HG02885 (cell line): ENCODE results near the gene CNPY1.

Source experiments
- ATAC-seq: cut with Tn5 transposase; IDR thresholded peaks from one replicate; pipeline ENCODE4 v1.9.1; 2021; ENCODE audit warnings: mild to moderate bottlenecking; ENCODE audit not compliant: unreplicated experiment, poor library complexity

The CNPY1 gene

DNA sequence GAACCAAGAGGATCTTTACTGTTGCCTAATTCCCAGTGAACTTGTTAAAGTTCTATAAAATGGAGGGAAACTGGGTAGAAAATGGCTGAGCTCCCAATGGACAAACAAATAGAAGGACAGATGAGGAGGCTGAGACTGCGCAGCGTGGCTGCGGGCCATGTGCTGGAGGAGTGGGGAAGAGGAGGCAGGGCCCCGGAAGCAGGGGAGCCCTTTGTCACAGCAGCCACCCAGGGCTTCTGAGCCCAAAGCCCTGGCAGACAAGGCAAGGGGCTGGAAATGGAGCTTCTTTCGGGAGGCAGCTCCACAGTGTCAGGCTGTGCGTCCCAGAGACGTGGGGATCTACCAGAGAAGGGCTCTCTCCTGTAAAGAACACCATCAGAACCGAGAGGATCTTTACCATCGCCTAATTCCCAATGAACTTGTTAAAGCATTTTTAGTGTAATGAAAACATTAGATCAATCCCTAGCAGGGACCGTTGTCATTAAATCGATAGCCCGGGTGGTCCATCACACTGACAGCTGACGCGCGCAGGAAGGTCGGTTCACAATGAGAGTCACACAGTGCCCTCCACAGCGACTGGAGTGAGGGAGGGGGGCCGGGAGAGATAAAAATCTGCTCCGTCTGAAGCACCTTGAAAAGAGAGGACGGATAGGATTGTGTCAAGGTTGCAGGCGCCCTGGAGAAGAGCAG, 14.0 kb upstream of the CNPY1 start:
- ATAC-seq: no peak

DNA sequence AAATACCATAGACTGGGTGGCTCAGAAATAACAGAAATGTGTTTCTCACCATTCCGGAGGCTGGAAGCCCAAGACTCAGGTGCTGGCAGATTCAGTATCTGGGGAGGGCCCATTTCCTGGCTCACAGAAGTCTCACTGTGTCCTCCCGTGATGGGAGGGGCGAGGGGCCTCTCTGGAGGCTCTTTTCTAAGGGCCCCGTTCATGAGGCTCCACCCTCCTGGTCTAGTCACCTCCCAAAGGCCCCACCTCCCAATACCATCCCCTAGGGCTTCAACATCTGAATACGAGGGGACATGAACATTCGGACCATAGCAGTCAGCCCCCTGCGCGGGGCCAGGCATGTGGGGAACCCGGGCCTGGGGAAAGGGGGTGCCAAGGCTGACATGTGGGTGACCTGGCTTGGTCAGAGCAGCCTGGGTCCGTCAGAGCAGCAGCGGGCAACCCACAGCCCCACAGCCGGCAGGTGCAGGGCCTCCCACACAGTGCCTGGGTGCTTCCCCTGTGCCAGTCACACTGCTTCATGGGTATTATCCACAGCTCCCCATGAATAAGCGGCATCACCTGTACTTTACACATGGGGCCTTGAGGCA, 13.3 kb upstream of the CNPY1 start:
- ATAC-seq: no peak

DNA sequence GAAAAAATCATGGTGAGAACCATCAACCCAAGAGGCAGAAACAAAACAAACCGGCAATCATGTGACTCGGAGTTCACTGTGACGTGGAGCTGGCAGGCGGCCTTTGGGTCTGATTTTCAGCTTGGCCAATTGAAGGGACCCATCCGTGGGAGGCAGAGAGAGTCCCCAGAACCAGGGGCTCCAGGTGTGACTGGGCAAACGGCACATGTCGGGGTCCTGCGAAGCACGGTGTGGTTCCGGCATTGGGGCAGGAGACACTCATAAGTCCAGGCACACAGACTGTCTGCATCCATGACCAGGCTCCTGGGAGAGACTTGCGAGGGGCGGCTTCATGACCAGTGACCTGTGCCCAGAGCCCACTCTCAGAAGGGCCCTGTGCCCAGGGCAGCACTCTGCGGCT, 12.6 kb upstream of the CNPY1 start:
- no peak for ATAC-seq

DNA sequence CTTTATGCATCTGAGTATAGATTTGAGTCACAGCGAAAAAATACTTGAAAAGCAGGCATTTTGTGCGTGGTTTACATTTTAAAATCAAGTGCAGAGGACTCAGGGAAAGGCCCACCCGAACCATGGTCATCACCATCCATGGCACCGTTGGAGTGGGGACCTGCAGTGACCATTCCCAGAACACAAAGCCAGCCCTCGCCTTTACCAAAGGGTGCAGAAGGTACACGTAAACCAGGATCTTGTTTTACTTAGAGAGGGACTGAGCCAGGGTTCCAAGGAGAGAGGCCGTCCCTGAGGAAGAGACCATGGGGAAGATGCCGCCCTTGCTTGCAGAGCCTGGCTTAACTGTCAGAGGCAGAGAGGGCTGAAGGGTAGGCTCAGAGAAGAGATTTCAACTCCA, 12.0 kb upstream of the CNPY1 start:
- ATAC-seq: no peak

DNA sequence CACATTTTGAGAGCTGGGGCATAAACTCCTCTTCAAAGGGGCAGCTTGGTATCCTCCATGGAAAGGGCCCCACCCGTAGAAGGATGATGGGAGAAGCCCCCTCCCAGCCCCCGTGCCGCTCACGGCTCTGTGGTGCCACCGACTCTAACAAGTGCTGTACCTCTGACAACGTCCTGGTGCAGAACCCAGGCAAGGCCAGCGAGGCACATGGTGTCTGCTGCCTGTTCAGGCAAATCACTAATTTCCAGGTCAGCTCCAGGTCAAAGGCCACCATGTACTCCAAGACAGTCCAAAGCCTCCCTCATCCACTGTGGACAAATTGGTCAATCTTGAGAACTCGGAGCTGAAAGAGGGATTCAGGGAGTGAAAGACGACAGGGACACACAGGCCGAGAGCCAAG, 11.4 kb upstream of the CNPY1 start:
- ATAC-seq: no peak

DNA sequence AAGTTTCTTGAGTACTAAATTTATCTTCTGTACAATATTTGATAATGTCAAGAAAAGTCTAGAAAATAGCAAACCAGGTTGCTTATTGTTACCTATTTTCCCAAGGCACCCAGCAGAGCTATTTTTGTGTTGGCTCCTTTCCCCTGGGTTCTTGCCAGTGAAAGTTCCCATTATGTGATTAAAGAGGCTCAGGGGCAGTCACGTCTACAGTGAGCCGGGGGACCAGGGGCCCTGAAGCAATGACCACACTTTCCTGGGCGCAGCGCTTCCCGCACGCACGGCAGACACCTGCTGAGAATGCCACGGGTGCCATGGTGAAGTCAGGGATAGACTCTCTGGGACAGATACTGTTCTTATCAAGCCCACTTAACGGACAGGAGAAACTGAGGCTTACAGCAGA, 10.4 kb upstream of the CNPY1 start:
- ATAC-seq: no peak

DNA sequence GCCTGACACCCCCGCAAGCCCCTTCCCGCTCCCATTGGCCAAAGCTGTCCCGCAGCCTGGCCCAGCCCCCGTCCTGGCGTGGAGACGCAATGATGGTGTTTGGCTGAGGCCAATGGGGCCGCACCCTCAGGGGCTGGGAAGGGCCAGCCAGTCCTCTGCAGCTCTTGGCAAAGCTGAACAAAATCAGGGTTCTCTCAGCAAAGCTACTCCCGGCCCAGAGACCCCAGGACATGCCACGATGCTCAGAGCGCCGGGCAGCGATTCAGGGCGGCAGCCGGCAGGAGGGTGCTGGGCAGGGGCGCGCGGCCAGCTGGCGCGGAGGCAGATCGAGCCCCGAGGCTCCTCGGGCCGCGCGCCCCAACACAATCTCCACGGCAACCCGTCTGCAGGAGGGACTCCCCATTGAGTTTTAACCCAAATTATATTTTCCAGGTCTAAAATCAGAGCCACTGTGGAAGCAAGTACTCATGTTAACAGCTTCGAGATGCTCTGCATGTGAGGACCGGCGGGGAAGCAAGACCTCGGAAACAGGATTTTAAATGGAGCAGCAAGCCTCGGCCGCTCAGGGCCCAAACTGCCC, 8.8 kb upstream of the CNPY1 start:
- ATAC-seq: no peak

DNA sequence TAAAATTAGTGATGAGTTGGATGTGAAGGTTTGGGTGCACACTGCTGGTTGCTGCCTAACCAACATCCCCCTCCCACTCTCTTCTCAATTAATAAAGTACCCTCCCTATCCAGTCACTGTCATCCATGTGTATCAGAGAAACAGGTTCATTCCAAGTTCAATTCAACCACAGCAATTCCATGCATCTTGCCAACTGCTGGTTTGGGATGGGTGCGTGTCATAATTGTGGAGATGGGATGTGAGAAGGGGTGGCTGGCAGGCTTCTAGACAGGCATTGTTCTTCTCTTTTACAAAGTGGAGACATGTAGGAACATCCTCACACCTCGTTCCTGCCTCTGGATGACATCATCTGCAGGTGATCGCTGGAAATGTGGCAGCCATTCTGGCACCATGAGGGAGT, 7.5 kb upstream of the CNPY1 start:
- ATAC-seq: no peak

DNA sequence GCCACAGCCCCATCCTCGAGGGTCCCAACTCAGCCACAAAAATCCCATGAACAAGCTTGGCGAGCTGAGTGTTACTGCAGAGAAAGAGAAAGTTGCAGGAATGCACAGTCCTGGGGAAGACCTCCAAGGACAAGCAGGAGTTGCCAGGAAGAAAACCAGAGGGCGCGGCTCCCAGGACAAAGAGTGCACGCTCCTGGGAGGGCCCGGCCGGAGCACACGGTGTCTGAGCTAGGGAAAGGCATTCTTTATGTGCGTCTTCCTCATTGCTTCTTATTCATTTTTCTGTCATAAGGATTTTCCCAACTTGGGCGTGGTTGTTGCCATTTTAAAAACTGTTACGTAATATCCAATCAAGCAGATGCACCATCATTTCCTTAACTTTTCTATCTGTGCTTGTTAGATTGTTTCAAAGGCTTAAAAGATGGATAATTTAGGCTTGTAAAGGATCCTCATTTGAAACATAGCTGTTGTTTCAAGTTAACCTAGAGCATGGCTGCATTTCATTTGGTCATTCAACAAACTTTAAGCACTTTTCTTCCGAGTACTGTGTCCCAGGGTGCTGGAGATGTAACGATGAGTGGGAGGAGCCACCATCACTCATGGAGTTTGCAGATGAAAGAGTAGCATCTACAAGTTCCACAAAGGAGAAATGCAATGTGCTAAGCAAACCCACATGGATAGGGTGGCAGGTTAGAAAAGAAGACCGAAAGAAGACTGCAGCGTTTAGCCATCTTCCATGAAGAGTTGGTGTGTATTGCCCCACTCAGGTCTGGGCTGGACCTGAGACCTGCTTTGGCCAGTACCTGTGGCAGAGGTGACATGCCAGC, 5.6 kb upstream of the CNPY1 start:
- no peak for ATAC-seq

DNA sequence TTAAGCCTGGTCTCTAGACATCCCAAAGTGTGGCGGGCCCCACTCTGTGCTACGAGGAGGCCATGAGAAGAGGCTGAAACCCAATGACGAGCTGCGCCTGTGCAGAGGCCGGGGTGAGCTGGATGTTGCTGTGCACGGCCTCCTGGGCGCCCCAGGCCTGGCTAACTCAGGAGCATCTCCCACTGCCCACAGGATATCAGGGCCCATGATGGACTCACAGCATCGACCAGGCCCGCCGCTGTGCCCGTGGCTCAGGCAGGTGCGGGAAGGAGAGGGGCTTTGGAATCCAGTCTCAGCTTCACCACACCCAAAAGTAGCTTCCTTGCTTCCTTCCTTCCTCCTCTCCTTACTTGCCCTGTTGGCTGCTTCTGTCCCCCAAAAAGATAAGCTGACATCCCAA, 4.6 kb upstream of the CNPY1 start:
- no peak for ATAC-seq

DNA sequence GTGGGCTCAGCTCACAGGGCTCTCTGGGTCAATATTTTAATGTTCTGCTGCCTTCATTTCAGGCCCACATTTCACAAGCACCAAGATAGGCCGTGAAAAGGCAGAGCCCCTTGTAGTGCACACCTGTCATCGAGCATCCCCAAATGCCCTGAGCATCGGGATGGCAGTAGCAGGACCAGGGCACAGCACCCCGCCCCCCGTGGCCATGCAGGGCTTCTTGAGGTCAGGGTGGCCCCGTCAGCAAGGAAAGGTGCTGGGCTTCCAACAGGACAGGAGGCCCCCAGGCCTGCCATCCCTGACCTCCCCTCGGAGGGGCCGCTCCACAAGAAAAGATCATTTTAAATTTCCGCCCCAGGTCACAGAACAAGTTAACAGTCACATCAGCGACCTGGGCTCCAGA, 2.9 kb upstream of the CNPY1 start:
- no peak for ATAC-seq

DNA sequence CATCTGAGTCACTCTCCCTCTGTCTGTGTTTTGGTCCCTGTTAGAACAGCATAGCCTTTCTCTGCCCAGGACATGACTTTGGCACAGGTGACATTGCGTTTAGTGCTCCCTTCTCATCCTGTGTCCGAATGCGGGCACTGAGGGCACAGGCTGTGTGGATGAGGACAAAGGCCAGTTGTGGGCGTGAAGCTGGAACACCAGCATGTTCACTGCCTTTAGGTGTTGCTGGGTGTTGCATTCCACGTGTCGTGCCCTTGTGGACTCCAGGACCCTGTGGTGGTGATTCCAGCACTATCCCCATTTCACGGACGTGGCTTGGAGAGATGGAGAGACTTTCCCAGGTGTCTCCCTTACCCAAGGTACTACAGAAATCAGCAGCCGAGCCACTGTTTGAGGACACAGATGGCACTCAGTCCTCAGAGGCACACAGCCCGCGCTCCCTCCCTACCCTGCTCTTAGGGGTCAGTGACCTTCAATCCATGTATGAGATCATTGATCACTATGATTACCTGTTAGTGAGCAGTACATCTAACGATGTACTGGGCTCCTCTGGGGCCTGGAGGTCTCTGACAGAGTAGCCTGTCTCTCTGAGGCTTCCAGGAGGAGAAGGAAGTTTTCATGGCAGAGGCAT, 917 bp upstream of the CNPY1 start:
- no peak for ATAC-seq

DNA sequence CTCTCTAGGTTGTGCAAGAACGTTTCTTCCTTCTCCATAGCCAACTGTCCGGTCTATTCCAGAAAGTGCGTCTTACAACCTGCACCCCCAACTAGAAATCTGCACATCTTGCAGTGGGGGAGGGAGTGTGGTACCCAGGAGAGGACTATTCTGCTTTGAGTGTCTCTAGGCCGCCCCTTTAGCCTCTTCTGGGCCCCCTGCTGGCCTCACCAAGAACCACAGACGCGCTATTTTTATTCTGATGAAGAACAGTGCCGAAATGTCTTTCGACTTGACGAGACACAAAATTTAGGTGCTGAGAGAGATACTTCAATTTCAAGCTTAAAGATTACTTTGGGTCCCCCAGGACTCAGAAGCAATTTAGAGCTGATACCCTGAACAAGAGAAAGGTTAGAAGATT, 1.0 kb downstream of the CNPY1 start:
- ATAC-seq: no peak

DNA sequence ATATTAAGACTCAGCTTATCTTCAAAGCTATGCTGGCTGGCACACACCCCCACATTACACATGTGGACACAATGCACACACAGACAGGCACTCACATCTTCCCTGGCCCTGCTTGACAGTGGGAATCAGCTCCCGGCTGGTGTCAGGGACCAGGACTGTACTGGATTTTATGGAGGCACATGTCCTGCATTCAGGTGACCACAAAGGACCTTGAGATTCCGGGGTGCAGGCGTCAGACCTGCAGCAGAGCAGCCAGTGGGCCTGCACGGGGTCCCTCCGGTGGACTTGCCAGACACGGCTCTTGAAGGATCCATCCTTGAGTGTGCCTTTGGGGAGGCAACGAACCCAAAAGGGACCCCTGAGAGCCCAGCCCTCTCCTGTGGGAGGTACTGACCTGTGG, 1.9 kb downstream of the CNPY1 start:
- no peak for ATAC-seq

DNA sequence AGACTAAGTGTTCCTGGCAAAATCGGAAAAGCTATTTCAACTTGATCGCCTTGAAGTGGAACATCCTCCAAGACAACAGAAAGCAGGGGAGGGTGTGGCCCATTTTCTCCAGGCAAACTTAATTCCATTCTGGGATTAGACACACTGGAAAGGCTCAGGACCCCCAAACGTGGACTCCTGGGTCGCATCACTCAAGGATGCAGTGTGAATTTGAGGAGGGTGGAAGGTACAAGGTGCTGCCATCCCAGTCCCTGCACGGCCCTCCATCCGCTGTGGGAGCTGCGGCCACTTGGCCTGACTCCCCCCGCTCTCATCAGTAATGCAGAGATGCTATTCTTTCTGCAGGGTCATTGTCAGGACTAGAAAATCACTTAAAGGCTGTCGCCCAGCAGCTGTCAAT, 2.4 kb downstream of the CNPY1 start:
- no peak for ATAC-seq

DNA sequence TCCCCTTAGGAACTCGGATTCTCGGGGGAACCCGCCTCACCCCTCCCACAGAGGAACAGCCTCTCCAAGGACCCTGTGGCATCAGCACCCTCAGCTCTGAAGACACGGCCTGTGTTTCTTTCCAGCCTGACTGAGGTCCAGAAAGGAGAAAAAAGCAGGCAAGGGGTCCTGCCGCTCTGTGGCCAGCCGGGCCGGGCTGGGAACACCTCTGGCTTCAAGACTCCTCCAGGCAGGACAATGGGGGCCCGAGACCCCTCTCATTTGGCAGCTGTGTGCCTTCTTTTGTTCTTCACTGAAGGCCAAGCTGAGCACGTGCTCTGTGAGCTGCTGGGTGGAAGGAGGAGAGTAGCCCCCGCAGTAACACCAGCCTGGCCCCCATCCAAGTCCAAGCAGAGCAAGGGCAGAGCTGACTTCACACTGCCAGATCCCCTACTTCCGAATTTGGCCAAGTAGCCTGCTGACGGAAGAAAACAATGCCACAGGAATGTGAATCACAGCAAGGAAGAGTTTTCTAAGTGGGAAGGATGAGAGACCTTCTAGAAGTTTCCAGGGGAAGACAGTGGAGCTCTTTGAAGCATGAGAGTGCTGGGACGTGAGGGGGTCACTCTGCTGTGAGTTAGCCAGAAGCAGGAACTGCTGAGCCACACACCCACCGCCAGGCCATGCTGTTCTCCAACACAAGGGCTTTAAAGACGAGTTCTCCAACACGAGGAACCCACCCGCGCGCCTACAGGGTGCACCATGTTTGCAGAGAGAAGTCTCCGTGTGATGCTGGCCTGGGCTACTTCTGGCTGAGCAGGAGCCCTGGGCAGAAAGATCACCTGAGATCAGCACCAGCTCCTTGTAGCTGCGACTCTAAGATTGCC, 3.1 kb downstream of the CNPY1 start:
- no peak for ATAC-seq

DNA sequence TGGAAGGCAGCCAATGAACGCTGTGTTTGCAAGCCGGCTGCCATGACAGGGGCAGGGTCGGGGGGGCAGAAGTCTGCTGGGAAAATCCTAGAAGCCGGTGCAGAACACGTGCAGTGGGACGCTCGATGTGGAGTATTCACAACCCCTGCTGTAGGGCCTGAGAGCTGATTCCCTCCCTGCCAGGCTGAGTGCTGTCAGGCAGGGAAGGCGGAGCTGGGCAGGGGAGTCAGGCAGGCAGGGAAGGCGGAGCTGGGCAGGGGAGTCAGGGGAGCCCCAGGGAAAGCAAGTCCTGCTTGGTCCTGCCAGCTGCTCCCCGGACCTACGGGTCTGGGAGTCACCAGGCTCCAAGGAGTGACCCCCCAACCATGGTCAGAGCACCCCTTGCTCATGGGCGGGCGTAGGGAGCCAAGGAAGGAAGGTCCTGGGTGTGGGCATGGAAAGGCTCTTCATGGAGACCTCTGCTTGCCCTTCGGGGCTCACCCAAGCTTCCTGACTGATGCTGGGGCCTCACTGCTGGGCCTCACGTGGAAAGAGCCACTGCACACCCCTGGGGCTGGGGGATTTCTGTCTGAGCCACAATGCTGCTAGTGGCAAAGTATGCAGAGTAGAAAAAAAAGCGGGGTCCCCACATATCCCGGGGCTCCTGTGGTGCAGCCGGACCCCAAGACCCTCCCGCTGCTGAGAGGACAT, 4.2 kb downstream of the CNPY1 start:
- ATAC-seq: no peak

DNA sequence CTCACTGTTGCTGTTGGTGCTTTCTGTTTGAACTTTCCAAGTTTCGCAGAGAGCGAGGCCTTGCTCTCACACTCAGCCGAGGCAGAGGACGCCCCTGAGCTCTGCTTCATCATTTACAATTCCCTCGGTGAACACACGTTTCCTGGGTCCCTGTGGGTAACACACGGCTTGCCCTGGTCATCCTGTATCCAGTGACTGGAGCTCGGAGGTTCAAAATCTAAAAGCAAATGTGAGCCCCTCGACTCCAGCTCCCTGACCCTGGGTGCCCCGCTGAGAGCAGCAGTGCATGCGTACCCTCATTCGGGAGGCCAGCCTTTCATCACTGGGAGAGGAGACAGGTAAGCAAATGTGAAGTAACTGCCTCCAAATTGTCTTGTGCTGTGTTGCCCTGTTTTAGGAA, 5.8 kb downstream of the CNPY1 start:
- no peak for ATAC-seq

DNA sequence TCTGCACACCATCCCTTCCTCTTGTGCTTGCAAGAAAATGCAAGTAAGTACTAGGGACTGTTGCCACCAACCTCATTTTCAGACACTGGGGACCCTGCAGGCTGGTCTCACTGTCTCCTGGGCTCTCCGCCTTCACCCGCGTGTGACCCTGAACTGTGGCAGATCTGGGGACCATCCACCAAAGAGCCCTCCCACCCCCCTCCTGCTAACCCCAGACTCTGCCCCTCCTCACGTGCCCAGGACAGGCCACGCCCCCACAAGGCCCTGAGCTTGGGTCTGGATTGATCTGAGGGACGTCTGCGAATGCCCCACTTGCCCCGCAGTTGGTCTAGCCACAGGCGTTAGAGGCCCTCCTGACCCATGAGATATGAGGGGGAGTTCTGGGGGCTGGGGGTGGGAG, 8.1 kb downstream of the CNPY1 start:
- no peak for ATAC-seq
